SK-N-SH treated with all-trans-retinoic acid at 6 μM for 48 hours (cell line): ENCODE data around the gene ZNF318.

Experiments used
- CSDC2 ChIP-seq: fragments of 250-450 bp; sonication (Bioruptor Pico); IDR thresholded peaks from 2 replicates; pipeline ENCODE4 v1.5.0; 2020; ENCODE audit warnings: mild to moderate bottlenecking, moderate library complexity
- GLIS3 ChIP-seq: fragments of 250-450 bp; sonication (Bioruptor Pico); IDR thresholded peaks from 2 replicates; pipeline ENCODE4 v1.5.0; 2020; ENCODE audit warnings: mild to moderate bottlenecking, moderate library complexity
- POU6F1 ChIP-seq: fragments of 250-450 bp; sonication (Bioruptor Pico); IDR thresholded peaks from 2 replicates; pipeline ENCODE4 v1.8.0; 2021; ENCODE audit warnings: low read depth, mild to moderate bottlenecking, moderate library complexity, borderline replicate concordance
- SNAI2 ChIP-seq: fragments of 250-450 bp; sonication (Bioruptor Pico); IDR thresholded peaks from 2 replicates; pipeline ENCODE4 v1.5.0; 2020; ENCODE audit warnings: mild to moderate bottlenecking, moderate library complexity
- TOX ChIP-seq: fragments of 250-450 bp; sonication (Bioruptor Pico); IDR thresholded peaks from 2 replicates; pipeline ENCODE4 v1.8.0; 2021; ENCODE audit warnings: mild to moderate bottlenecking, moderate library complexity, borderline replicate concordance
- ZFP3 ChIP-seq: fragments of 250-450 bp; sonication (Bioruptor Pico); IDR thresholded peaks from 2 replicates; pipeline ENCODE4 v1.5.0; 2020; ENCODE audit warnings: mild to moderate bottlenecking, moderate library complexity
- ZNF8 ChIP-seq: fragments of 450-650 bp; formaldehyde crosslinking; IDR thresholded peaks from 2 replicates; pipeline ENCODE4 v1.5.0; 2020; ENCODE audit warnings: mild to moderate bottlenecking, moderate library complexity
- TF ChIP-seq, protein P1 (sequence below): fragments of 250-450 bp; sonication (Bioruptor Pico); IDR thresholded peaks from 2 replicates; pipeline ENCODE4 v1.8.0; 2020; ENCODE audit warnings: mild to moderate bottlenecking, moderate library complexity, borderline replicate concordance
- TF ChIP-seq, protein P2 (sequence below): fragments of 250-450 bp; sonication (Bioruptor Pico); IDR thresholded peaks from 2 replicates; pipeline ENCODE4 v1.5.1; 2021; ENCODE audit warnings: mild to moderate bottlenecking, moderate library complexity

GRCh38 chr6:43287717-43288679, 81.4 kb downstream of the ZNF318 start:
- TF ChIP-seq ZFP3 (CRISPR knock-in tag) (no peak), CSDC2 (CRISPR knock-in tag) (no peak), SNAI2 (CRISPR knock-in tag) (no peak), ZNF8 (CRISPR knock-in tag) (no peak), POU6F1 (no peak), GLIS3 (CRISPR knock-in tag) (no peak), TOX (CRISPR knock-in tag) (no peak)
- TF ChIP-seq, protein P1, sequence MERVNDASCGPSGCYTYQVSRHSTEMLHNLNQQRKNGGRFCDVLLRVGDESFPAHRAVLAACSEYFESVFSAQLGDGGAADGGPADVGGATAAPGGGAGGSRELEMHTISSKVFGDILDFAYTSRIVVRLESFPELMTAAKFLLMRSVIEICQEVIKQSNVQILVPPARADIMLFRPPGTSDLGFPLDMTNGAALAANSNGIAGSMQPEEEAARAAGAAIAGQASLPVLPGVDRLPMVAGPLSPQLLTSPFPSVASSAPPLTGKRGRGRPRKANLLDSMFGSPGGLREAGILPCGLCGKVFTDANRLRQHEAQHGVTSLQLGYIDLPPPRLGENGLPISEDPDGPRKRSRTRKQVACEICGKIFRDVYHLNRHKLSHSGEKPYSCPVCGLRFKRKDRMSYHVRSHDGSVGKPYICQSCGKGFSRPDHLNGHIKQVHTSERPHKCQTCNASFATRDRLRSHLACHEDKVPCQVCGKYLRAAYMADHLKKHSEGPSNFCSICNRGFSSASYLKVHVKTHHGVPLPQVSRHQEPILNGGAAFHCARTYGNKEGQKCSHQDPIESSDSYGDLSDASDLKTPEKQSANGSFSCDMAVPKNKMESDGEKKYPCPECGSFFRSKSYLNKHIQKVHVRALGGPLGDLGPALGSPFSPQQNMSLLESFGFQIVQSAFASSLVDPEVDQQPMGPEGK (CRISPR knock-in tag) = no peak
- TF ChIP-seq, protein P2, sequence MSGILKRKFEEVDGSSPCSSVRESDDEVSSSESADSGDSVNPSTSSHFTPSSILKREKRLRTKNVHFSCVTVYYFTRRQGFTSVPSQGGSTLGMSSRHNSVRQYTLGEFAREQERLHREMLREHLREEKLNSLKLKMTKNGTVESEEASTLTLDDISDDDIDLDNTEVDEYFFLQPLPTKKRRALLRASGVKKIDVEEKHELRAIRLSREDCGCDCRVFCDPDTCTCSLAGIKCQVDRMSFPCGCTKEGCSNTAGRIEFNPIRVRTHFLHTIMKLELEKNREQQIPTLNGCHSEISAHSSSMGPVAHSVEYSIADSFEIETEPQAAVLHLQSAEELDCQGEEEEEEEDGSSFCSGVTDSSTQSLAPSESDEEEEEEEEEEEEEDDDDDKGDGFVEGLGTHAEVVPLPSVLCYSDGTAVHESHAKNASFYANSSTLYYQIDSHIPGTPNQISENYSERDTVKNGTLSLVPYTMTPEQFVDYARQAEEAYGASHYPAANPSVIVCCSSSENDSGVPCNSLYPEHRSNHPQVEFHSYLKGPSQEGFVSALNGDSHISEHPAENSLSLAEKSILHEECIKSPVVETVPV (CRISPR knock-in tag) = no peak
